Neuronal stem cell (in vitro differentiated cells): ENCODE data around the gene DDOST.

Experiments used
- DNase-seq: peaks from one replicate; pipeline ENCODE4 v3.0.0-alpha.2; 2013; ENCODE audit warnings: low spot score
- H2AFZ ChIP-seq: one replicate; pipeline ENCODE4 v1.6.1; 2013; ENCODE audit warnings: mild to moderate bottlenecking, low read length, inconsistent platforms
- H2AK5ac ChIP-seq: 2 replicates; pipeline ENCODE4 v1.6.1; 2013; ENCODE audit warnings: low read depth, mild to moderate bottlenecking, inconsistent platforms, low read length, moderate library complexity, mixed read lengths
- H2BK120ac ChIP-seq: 2 replicates; pipeline ENCODE4 v1.6.1; 2013; ENCODE audit warnings: low read depth, mild to moderate bottlenecking, inconsistent platforms, low read length, moderate library complexity, mixed read lengths
- H2BK12ac ChIP-seq: one replicate; pipeline ENCODE4 v1.6.1; 2013; ENCODE audit warnings: low read length, inconsistent platforms
- H2BK15ac ChIP-seq: 2 replicates; pipeline ENCODE4 v1.6.1; 2013; ENCODE audit warnings: mild to moderate bottlenecking, low read length, inconsistent platforms, mixed read lengths
- H2BK5ac ChIP-seq: one replicate; pipeline ENCODE4 v1.6.1; 2013; ENCODE audit warnings: inconsistent platforms, mild to moderate bottlenecking, low read length, moderate library complexity
- H3K14ac ChIP-seq: one replicate; pipeline ENCODE4 v1.6.1; 2013; ENCODE audit warnings: low read length, inconsistent platforms
- H3K18ac ChIP-seq: 2 replicates; pipeline ENCODE4 v1.6.1; 2013; ENCODE audit warnings: low read length, inconsistent platforms
- H3K23ac ChIP-seq: 2 replicates; pipeline ENCODE4 v1.6.1; 2013; ENCODE audit warnings: low read depth, mild to moderate bottlenecking, mixed read lengths, low read length, inconsistent platforms; ENCODE audit not compliant: poor library complexity
- H3K27ac ChIP-seq: replicated peaks from 3 replicates; pipeline ENCODE4 v1.5.1; 2013; ENCODE audit warnings: low read length, inconsistent platforms
- H3K27me3 ChIP-seq, 3 experiments: 2 replicates each; pipeline ENCODE4 v1.6.1; 2013; ENCODE audit warnings: low read length in 3 of 3, mild to moderate bottlenecking in 2 of 3, inconsistent platforms in 1 of 3, low read depth in 1 of 3, mixed read lengths in 1 of 3, moderate library complexity in 1 of 3; ENCODE audit not compliant: control insufficient read depth in 3 of 3, insufficient read depth in 3 of 3
- H3K36me3 ChIP-seq, 2 donors: replicated peaks in 1 of 2; 2 replicates each; pipeline ENCODE4 v1.6.1; 2013; ENCODE audit warnings: low read length in 2 of 2; ENCODE audit not compliant: control insufficient read depth in 2 of 2, insufficient read depth in 2 of 2
- H3K4ac ChIP-seq: 2 replicates; pipeline ENCODE4 v1.6.1; 2013; ENCODE audit warnings: inconsistent platforms, mild to moderate bottlenecking, low read length, moderate library complexity
- H3K4me1 ChIP-seq, 2 donors: 1 replicate in 1 of 2; 2 replicates in 1 of 2; pipeline ENCODE4 v1.6.1; 2013; ENCODE audit warnings: low read length in 2 of 2, low read depth in 1 of 2; ENCODE audit not compliant: control insufficient read depth in 2 of 2, insufficient read depth in 1 of 2
- H3K4me2 ChIP-seq: one replicate; pipeline ENCODE4 v1.6.1; 2013; ENCODE audit warnings: mild to moderate bottlenecking, low read length, inconsistent platforms; ENCODE audit not compliant: insufficient read depth, poor library complexity, severe bottlenecking
- H3K4me3 ChIP-seq, 2 donors: 2 replicates each; pipeline ENCODE4 v1.5.1; 2013; ENCODE audit warnings: low read length in 2 of 2, mild to moderate bottlenecking in 2 of 2, inconsistent platforms in 1 of 2, moderate library complexity in 1 of 2
- H3K79me1 ChIP-seq: one replicate; pipeline ENCODE4 v1.6.1; 2013; ENCODE audit warnings: low read depth, mild to moderate bottlenecking, inconsistent platforms, low read length, moderate library complexity
- H3K9ac ChIP-seq: one replicate; pipeline ENCODE4 v1.6.1; 2013; ENCODE audit warnings: mild to moderate bottlenecking, low read depth, low read length, inconsistent platforms; ENCODE audit not compliant: poor library complexity
- H3K9me3 ChIP-seq, 2 donors: replicated peaks in 1 of 2; 2 replicates each; pipeline versions ENCODE3 to v1.6.1; 2013; ENCODE audit warnings: low read length in 2 of 2, mild to moderate bottlenecking in 2 of 2, inconsistent platforms in 1 of 2, low read depth in 1 of 2, mixed read lengths in 1 of 2, moderate library complexity in 1 of 2; ENCODE audit not compliant: control insufficient read depth in 2 of 2, insufficient read depth in 1 of 2
- H4K8ac ChIP-seq: one replicate; pipeline ENCODE4 v1.6.1; 2013; ENCODE audit warnings: low read depth, mild to moderate bottlenecking, inconsistent platforms, low read length, moderate library complexity
- H4K91ac ChIP-seq: one replicate; pipeline ENCODE4 v1.6.1; 2013; ENCODE audit warnings: low read length, low read depth, mild to moderate bottlenecking, inconsistent platforms; ENCODE audit not compliant: poor library complexity
- WGBS, 2 donors: extraction: QIAGEN DNeasy Blood & Tissue Kit; methylation state at CpG; one replicate each; pipeline ENCODE4 v1.1.7; 2013; ENCODE audit warnings: missing lambda C conversion rate in 2 of 2, mixed read lengths in 1 of 2; ENCODE audit not compliant: insufficient read length in 2 of 2, insufficient replicate concordance in 1 of 2; ENCODE audit errors: extremely low coverage in 2 of 2; 5-methylcytosine and 5-hydroxymethylcytosine counted together

The DDOST gene

DNA sequence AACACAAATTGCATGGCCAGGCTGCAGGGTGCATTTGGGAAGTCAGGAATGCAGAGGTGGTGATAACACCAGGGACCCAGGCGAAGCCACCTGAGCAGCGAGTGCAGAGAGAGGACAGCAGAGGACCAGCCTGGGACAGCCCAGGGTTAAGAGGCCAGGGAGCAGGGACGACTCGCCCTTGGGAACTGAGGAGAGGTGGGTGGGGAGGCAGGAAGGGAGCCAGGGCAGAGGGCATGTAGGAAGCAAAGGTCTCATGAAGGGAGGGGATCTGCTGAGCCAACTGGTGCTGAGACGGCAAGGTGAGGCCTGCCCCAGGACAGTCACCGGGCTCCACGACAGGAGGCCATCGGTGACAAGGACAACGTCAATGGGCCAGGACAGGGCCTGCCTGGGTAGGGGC, 40.3 kb upstream of the DDOST start:
- H4K91ac ChIP-seq: no peak overlapping the region
- H3K4me1 ChIP-seq: peaks cover 8 to 12% of the 10 kb centered on the region in 2 donors
- H3K14ac ChIP-seq: no peak overlapping the region
- no peak overlapping the region for H3K4me2 ChIP-seq
- no peak overlapping the region for H3K4me3 ChIP-seq
- no peaks in the 10 kb centered on the region for H3K36me3 ChIP-seq
- no CpG with 5 or more reads among the region's 9 CpGs for WGBS, 2 donors
- H3K18ac ChIP-seq: no peak overlapping the region
- H3K9me3 ChIP-seq: no peaks in the 10 kb centered on the region
- H2BK5ac ChIP-seq: no peak overlapping the region
- no peaks in the 10 kb centered on the region for H3K27me3 ChIP-seq
- H3K27ac ChIP-seq: no peak overlapping the region
- H2BK120ac ChIP-seq: no peak overlapping the region
- no peak overlapping the region for H2BK15ac ChIP-seq
- peak overlapping the region; percentile 37 for H3K9ac ChIP-seq
- H3K79me1 ChIP-seq: no peaks in the 10 kb centered on the region
- no peak overlapping the region for H2AFZ ChIP-seq
- peak overlapping the region; percentile 82 for H2AK5ac ChIP-seq
- no peak overlapping the region for H4K8ac ChIP-seq
- H3K4ac ChIP-seq: no peak overlapping the region
- H2BK12ac ChIP-seq: peak overlapping the region; percentile 95
- DNase-seq: no peak
- peak overlapping the region; percentile 35 for H3K23ac ChIP-seq

DNA sequence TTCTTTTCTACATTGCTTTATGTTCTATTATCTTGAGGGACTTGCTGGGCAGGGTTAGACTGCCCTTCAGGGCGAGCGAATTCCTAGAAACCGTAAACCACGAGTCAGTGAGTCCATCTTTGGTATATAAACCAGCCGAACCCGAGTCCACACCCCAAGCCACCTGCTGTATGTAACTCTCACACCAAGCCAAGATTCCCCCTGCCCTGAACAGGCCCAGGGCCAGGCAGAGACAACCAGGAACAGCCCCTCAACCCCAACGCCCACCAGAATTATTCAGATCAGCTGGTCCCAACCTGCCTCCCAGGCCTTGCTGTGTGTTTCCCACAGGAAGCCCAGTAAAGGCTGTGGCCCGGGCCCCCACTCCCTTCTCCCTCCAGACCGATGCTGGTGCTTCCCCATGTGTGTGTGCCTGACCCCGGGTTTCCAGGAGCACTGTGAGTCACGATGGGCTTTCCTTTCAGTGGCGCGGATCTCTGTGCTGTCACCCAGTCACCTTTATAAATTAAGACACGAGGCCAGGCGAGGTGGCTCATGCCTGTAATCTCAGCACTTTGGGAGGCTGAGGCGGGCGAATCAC, 39.6 kb upstream of the DDOST start:
- no peak for DNase-seq
- Histone ChIP-seq H3K27ac (no peak overlapping the region), H3K23ac (no peak overlapping the region), H3K4ac (no peak overlapping the region), H2BK15ac (no peak overlapping the region), H4K8ac (no peak overlapping the region), H3K14ac (no peak overlapping the region), H3K4me3 (no peak overlapping the region), H3K79me1 (no peaks in the 10 kb centered on the region), H3K18ac (no peak overlapping the region), H3K27me3 (no peaks in the 10 kb centered on the region), H3K4me2 (no peak overlapping the region), H3K9ac (no peak overlapping the region), H2BK120ac (no peak overlapping the region), H3K9me3 (no peaks in the 10 kb centered on the region), H2BK12ac (no peak overlapping the region), H2BK5ac (no peak overlapping the region), H2AK5ac (no peak overlapping the region), H2AFZ (no peak overlapping the region), H3K4me1 (peaks cover 9 to 14% of the 10 kb centered on the region in 2 donors), H4K91ac (no peak overlapping the region), H3K36me3 (no peaks in the 10 kb centered on the region)
- WGBS, 2 donors: no CpG with 5 or more reads among the region's 17 CpGs

DNA sequence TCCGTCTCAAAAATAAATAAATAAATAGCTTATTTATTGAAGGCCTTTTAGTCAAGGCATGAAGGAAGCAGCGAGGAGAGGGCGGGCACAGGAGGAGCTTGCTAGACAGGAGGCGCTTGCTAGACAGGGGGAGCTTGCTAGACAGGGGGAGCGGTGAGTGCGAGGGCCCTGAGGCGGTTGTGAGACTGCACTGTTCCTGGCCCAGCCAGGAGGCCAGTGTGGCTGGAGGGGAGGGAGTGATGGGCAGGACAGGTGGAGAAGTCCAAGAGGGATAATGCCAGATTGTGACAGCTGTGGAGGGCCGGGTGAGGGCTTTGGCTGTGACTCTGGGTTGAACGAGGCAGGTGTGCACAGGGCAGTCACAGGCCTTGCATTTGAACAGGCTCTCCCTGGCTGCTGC, 38.4 kb upstream of the DDOST start:
- Histone ChIP-seq H4K8ac (no peak overlapping the region), H3K27me3 (no peaks in the 10 kb centered on the region), H3K14ac (no peak overlapping the region), H3K4ac (peak overlapping the region; percentile 79), H2BK12ac (peak overlapping the region; percentile 67), H2BK5ac (peak overlapping the region; percentile 45), H3K9ac (peak overlapping the region; percentile 17), H3K4me3 (peak overlapping the region in 1 of 2 donors; percentile 36), H3K9me3 (no peaks in the 10 kb centered on the region), H2BK120ac (no peak overlapping the region), H3K79me1 (no peaks in the 10 kb centered on the region), H2AK5ac (no peak overlapping the region), H3K4me1 (peaks cover 8 to 9% of the 10 kb centered on the region in 2 donors), H3K4me2 (no peak overlapping the region), H2AFZ (no peak overlapping the region), H3K27ac (no peak overlapping the region), H3K23ac (no peak overlapping the region), H3K18ac (peak overlapping the region; percentile 51), H2BK15ac (no peak overlapping the region), H3K36me3 (no peaks in the 10 kb centered on the region), H4K91ac (no peak overlapping the region)
- no peak for DNase-seq
- WGBS, 2 donors: no CpG with 5 or more reads among the region's 9 CpGs

DNA sequence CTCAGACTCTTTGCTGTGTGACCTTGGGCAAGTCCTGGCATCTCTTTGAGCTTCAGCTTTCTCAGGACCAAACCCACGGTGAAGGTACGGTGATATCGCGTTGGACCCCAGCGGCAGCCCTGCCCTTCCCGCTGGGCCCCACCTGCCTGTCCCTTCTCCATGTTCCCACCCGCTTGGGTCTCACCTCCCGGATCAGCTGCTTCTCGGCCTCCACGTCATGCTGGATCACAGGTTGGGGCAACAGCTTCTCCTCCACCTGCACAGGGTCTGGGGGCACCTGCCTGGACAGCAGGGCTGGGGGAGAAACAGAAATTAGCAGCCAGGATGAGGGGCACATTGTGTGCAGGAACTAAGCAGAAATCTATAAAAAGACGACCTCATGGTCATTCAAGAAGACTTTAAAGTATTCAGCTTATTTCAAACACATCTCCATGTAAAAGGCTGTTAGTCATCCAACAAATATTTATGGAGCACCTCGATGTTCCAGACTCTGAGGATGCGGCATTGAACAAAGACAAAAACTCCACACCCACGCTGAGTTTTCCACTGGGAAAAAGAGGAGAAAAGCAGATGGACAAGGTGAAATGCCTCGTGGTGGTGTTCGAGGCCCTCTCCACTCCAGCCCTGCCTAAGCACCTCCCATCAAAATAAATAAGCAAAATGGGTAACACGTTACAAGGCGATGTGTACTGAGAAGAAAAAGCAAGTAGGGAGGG, 37.2 kb upstream of the DDOST start:
- no peak for DNase-seq
- no peak overlapping the region for H3K4ac ChIP-seq
- H3K23ac ChIP-seq: peak overlapping the region; percentile 4
- no peak overlapping the region for H3K4me2 ChIP-seq
- H3K4me3 ChIP-seq: peak overlapping the region in 1 of 2 donors; percentile 42
- H4K91ac ChIP-seq: no peak overlapping the region
- H2BK12ac ChIP-seq: no peak overlapping the region
- WGBS, 2 donors: no CpG with 5 or more reads among the region's 18 CpGs
- H3K18ac ChIP-seq: no peak overlapping the region
- no peak overlapping the region for H2BK120ac ChIP-seq
- no peak overlapping the region for H2AFZ ChIP-seq
- H2AK5ac ChIP-seq: peak overlapping the region; percentile 88
- no peaks in the 10 kb centered on the region for H3K79me1 ChIP-seq
- H3K14ac ChIP-seq: no peak overlapping the region
- H4K8ac ChIP-seq: no peak overlapping the region
- H3K4me1 ChIP-seq: peaks cover 9 to 11% of the 10 kb centered on the region in 2 donors
- H2BK5ac ChIP-seq: no peak overlapping the region
- H3K9ac ChIP-seq: no peak overlapping the region
- H2BK15ac ChIP-seq: no peak overlapping the region
- H3K27me3 ChIP-seq: no peaks in the 10 kb centered on the region
- H3K36me3 ChIP-seq: no peaks in the 10 kb centered on the region
- no peaks in the 10 kb centered on the region for H3K9me3 ChIP-seq
- H3K27ac ChIP-seq: no peak overlapping the region
